ENCODE measurements around the gene PCDHGB6.
"Not testable (repeated sequence)": the region's sequence is repeated elsewhere in the genome, so short reads cannot be mapped to it uniquely, and the experiment has no call there.

The PCDHGB6 gene

DNA sequence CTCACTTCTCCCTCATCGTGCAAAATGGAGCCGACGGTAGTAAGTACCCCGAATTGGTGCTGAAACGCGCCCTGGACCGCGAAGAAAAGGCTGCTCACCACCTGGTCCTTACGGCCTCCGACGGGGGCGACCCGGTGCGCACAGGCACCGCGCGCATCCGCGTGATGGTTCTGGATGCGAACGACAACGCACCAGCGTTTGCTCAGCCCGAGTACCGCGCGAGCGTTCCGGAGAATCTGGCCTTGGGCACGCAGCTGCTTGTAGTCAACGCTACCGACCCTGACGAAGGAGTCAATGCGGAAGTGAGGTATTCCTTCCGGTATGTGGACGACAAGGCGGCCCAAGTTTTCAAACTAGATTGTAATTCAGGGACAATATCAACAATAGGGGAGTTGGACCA is 23.5 kb downstream of the PCDHGB6 start:
- TF ChIP-seq, protein P1, sequence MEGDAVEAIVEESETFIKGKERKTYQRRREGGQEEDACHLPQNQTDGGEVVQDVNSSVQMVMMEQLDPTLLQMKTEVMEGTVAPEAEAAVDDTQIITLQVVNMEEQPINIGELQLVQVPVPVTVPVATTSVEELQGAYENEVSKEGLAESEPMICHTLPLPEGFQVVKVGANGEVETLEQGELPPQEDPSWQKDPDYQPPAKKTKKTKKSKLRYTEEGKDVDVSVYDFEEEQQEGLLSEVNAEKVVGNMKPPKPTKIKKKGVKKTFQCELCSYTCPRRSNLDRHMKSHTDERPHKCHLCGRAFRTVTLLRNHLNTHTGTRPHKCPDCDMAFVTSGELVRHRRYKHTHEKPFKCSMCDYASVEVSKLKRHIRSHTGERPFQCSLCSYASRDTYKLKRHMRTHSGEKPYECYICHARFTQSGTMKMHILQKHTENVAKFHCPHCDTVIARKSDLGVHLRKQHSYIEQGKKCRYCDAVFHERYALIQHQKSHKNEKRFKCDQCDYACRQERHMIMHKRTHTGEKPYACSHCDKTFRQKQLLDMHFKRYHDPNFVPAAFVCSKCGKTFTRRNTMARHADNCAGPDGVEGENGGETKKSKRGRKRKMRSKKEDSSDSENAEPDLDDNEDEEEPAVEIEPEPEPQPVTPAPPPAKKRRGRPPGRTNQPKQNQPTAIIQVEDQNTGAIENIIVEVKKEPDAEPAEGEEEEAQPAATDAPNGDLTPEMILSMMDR (IDR thresholded peaks at IDR 0.05; ENCODE audit: low read depth, low read length) = no peak
- no peak overlapping the region for H3K4me3 ChIP-seq (ENCODE audit: low read depth, low read length)

DNA sequence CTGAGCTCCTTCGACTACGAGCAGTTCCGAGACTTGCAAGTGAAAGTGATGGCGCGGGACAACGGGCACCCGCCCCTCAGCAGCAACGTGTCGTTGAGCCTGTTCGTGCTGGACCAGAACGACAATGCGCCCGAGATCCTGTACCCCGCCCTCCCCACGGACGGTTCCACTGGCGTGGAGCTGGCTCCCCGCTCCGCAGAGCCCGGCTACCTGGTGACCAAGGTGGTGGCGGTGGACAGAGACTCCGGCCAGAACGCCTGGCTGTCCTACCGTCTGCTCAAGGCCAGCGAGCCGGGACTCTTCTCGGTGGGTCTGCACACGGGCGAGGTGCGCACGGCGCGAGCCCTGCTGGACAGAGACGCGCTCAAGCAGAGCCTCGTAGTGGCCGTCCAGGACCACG is 24.5 kb downstream of the PCDHGB6 start:
- not testable (repeated sequence) for H3K4me3 ChIP-seq (ENCODE audit: low read depth, low read length)

DNA sequence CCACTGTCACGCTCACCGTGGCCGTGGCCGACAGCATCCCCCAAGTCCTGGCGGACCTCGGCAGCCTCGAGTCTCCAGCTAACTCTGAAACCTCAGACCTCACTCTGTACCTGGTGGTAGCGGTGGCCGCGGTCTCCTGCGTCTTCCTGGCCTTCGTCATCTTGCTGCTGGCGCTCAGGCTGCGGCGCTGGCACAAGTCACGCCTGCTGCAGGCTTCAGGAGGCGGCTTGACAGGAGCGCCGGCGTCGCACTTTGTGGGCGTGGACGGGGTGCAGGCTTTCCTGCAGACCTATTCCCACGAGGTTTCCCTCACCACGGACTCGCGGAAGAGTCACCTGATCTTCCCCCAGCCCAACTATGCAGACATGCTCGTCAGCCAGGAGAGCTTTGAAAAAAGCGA is 24.9 kb downstream of the PCDHGB6 start:
- H3K4me3 ChIP-seq (ENCODE audit: low read depth, low read length) = not testable (repeated sequence)

DNA sequence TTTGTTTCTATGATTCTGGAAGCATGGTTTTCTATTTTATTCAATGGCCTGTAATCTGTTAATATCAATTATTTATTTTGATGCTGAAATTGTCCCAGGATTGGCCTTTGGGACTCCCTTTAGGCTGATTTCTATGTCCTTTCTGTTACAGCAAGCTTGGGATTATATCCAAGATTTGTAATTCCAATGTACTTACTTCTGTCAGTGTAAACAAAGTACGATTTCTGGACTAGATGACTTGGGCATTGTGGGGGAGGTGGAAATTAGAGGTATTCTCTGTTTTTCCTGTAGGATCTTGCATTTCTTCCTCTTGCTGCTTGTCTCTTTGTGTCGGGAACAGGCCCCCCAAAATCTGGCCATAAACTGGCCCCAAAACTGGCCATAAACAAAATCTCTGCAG is 26.2 kb downstream of the PCDHGB6 start:
- H3K4me3 ChIP-seq (ENCODE audit: low read depth, low read length) = no peak overlapping the region
- TF ChIP-seq, protein P1 (IDR thresholded peaks at IDR 0.05; ENCODE audit: low read depth, low read length) = no peak

DNA sequence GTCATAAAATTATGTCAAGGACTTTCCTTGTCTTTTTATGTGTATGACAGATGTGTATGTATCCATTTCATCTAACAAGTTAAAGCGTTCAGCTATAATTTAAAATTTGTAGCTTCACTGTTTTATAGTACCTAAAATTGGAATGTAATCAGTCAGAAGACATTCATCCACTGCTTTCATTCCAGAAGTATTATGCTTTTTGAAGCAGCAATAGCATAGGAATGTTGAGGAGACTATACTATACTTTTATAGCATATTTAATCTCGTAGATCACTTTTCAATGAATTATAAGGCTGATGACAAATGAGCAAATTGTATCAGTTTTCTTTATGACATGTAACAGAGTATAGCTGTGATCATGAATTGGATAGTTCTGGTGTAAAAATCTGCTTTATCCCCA is 29.4 kb downstream of the PCDHGB6 start:
- no peak overlapping the region for H3K4me3 ChIP-seq (ENCODE audit: low read depth, low read length)
- TF ChIP-seq, protein P1 (IDR thresholded peaks at IDR 0.05; ENCODE audit: low read depth, low read length) = no peak

DNA sequence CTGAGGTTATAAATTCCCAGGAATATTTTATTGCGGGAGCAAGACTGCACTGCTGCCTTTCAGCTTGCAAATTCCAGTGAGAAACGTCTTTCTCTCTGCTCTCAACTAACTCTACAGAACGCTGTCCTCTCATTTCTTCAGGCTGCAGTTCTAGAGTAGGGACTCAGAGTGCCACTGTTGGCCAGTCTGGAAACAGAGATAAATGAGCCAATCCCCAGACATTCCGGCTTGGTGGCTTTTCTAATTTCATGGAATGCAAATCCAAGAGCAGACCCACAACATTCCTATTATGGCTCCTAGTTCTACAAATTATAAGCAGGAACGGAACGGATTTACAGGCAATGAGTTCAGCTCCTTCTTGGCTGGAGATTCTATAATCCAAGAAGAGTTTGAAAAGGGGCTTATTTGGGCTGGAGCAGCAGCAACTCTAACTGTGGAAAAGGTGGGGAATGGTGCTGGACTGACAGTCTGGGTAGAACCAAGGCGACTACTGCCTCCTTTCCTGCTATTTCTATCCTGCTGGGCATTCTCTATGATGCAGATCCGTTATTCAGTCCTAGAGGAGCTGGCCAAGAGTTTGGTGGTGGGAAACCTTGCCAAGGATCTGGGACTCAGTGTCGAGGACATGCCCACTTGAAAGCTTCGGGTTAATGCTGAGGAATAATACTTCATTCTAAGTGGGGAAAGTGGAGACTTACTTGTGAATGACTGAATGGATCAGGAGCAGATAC is 31.8 kb downstream of the PCDHGB6 start:
- TF ChIP-seq, protein P1 (IDR thresholded peaks at IDR 0.05; ENCODE audit: low read depth, low read length) = no peak
- no peak overlapping the region for H3K4me3 ChIP-seq (ENCODE audit: low read depth, low read length)

DNA sequence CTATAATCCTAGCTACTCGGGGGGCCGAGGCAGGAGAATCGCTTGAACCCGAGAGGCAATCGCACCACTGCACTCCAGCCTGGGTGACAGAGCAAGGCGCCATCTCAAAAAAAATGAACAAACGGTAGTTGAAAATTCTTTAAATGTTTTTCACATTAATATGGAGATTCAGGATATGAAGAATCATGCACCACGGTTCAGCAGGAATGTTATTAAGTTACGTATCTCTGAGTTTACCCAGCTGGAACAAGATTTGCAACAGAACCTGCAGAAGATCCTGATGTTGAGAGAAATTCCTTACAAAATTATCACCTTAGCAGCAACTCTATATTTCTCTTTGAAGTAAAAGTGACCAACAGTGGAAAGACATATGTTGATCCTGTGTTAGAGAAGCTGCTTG is 32.5 kb downstream of the PCDHGB6 start:
- no peak overlapping the region for H3K4me3 ChIP-seq (ENCODE audit: low read depth, low read length)
- TF ChIP-seq, protein P1 (IDR thresholded peaks at IDR 0.05; ENCODE audit: low read depth, low read length) = no peak

DNA sequence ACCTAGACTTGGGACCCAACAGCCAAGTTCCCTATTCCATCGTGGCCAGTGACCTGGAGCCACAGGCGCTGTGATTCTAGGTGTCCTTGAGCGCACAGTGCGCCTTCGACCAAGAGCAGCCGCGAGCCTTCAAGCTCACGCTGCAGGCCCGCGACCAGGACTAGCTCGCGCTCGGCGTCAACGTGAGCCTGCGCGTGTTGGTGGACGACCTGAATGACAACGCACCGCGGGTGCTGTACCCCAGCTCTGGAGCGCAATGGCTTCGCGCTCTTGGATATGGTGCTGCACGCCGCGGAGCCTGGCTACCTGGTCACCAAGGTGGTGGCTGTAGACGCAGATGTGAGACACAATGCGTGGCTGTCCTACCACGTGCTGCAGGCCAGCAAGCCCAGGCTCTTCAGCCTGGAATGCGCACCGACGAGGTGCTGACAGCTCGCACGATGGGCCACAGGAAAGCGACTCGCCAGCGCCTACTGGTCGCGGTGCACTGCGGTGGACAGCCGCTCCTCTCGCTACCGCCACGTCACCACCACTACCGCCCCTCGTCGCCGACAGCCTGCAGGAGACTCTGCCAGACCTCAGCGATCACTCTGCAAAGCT is 33.9 kb downstream of the PCDHGB6 start:
- no peak overlapping the region for H3K4me3 ChIP-seq (ENCODE audit: low read depth, low read length)
- TF ChIP-seq, protein P1 (IDR thresholded peaks at IDR 0.05; ENCODE audit: low read depth, low read length) = no peak
